H1 (cell line): ENCODE data around the gene GULP1. TPM values are rescaled to one million over a fixed set of nuclear protein-coding genes. Genes with fewer than 3 reads are reported as not detected.

Experiments used
- CTCF ChIA-PET: fragments of 300-600 bp; sonication (Branson Sonifier 250); formaldehyde crosslinking; loops from one replicate; lab custom pipeline; 2021; ENCODE audit not compliant: partially characterized antibody; lab: Charles Lee
- POLR2A ChIA-PET: fragments of 300-600 bp; sonication (Branson Sonifier 250); formaldehyde crosslinking; loops from one replicate; lab custom pipeline; 2021; ENCODE audit warnings: inconsistent platforms; ENCODE audit not compliant: partially characterized antibody; lab: Charles Lee
- DNase-seq, 2 experiments: peaks; one replicate each; pipeline versions ENCODE4 v3.0.0 to v3.0.0-alpha.2; 2010 to 2022; ENCODE audit warnings: low spot score in 2 of 2, low read depth in 1 of 2, mixed read lengths in 1 of 2
- FAIRE-seq: peaks from 2 replicates; lab custom pipeline; 2011; peaks lifted over from hg19 to GRCh38; lab: Jason Lieb, UNC
- H2AFZ ChIP-seq: 2 replicates; pipeline ENCODE4 v1.8.1; 2012; ENCODE audit warnings: low read length, inconsistent platforms
- H2AK5ac ChIP-seq: 2 replicates; pipeline ENCODE4 v1.6.1; 2013; ENCODE audit warnings: low read depth, low read length
- H2BK120ac ChIP-seq: replicated peaks from 2 replicates; pipeline ENCODE3; 2013; ENCODE audit warnings: low read depth, low read length, inconsistent platforms
- H2BK12ac ChIP-seq: 2 replicates; pipeline ENCODE4 v1.6.1; 2013; ENCODE audit warnings: low read depth, low read length
- H2BK15ac ChIP-seq: 2 replicates; pipeline ENCODE4 v1.6.1; 2013; ENCODE audit warnings: low read length
- H2BK20ac ChIP-seq: 2 replicates; pipeline ENCODE4 v1.6.1; 2013; ENCODE audit warnings: low read length
- H2BK5ac ChIP-seq: 2 replicates; pipeline ENCODE4 v1.6.1; 2013; ENCODE audit warnings: low read depth, low read length
- H3K14ac ChIP-seq: 2 replicates; pipeline ENCODE4 v1.6.1; 2013; ENCODE audit warnings: inconsistent platforms; ENCODE audit not compliant: insufficient read length
- H3K18ac ChIP-seq: 2 replicates; pipeline ENCODE4 v1.6.1; 2013; ENCODE audit warnings: low read length; ENCODE audit errors: extremely low read depth
- H3K23ac ChIP-seq: 2 replicates; pipeline ENCODE4 v1.6.1; 2013; ENCODE audit warnings: inconsistent platforms; ENCODE audit not compliant: insufficient read length
- H3K23me2 ChIP-seq: 2 replicates; pipeline ENCODE4 v1.6.1; 2013; ENCODE audit warnings: low read depth, low read length
- H3K27ac ChIP-seq: 2 replicates; pipeline ENCODE4 v1.6.1; 2011; ENCODE audit warnings: low read depth, low read length, inconsistent platforms
- H3K27me3 ChIP-seq, 4 experiments: replicated peaks in 1 of 4; 1 replicate in 1 of 4; 2 replicates in 3 of 4; pipeline versions ENCODE4 v1.6.1 to v1.8.1; 2011 to 2013; ENCODE audit warnings: low read length in 3 of 4, mild to moderate bottlenecking in 3 of 4, inconsistent platforms in 2 of 4, mixed read lengths in 2 of 4, moderate library complexity in 1 of 4; ENCODE audit not compliant: control insufficient read depth in 3 of 4, insufficient read depth in 3 of 4; ENCODE audit errors: extremely low read depth in 1 of 4
- H3K36me3 ChIP-seq, 4 experiments: 2 replicates each; pipeline versions ENCODE4 v1.6.1 to v1.8.1; 2011 to 2013; ENCODE audit warnings: mild to moderate bottlenecking in 4 of 4, low read length in 3 of 4, moderate library complexity in 2 of 4, control low read depth in 1 of 4, inconsistent platforms in 1 of 4; ENCODE audit not compliant: insufficient read depth in 4 of 4, control insufficient read depth in 2 of 4
- H3K4ac ChIP-seq: replicated peaks from 2 replicates; pipeline ENCODE3; 2013; ENCODE audit warnings: low read length, low read depth, mixed read lengths, inconsistent platforms; ENCODE audit not compliant: insufficient read length
- H3K4me1 ChIP-seq, 4 experiments: replicated peaks in 1 of 4; 1 replicate in 1 of 4; 2 replicates in 3 of 4; pipeline versions ENCODE4 v1.6.1 to v1.8.1; 2011 to 2013; ENCODE audit warnings: low read length in 3 of 4, inconsistent platforms in 2 of 4, mixed read lengths in 1 of 4; ENCODE audit not compliant: insufficient read depth in 4 of 4, control insufficient read depth in 3 of 4
- H3K4me2 ChIP-seq, 2 experiments: 2 replicates each; pipeline versions ENCODE4 v1.6.1 to v1.8.1; 2011 to 2013; ENCODE audit warnings: low read depth in 2 of 2, low read length in 2 of 2, control low read depth in 1 of 2, inconsistent platforms in 1 of 2, mild to moderate bottlenecking in 1 of 2; ENCODE audit not compliant: insufficient read depth in 1 of 2
- H3K4me3 ChIP-seq, 4 experiments: fragments of 200-600, 300-600 bp in 1 of 4; sonication (generic), shearing (Covaris generic), sonication (Bioruptor Twin) in 1 of 4; 2 replicates each; pipeline versions ENCODE4 v1.5.1 to v1.8.1; 2011 to 2016; ENCODE audit warnings: low read length in 4 of 4, low read depth in 3 of 4, control low read depth in 2 of 4, inconsistent platforms in 2 of 4, mild to moderate bottlenecking in 2 of 4, mixed read lengths in 1 of 4, moderate library complexity in 1 of 4; ENCODE audit not compliant: insufficient read depth in 2 of 4; ENCODE audit errors: extremely low read depth in 1 of 4
- H3K56ac ChIP-seq: replicated peaks from 2 replicates; pipeline ENCODE3; 2013; ENCODE audit warnings: low read depth, mild to moderate bottlenecking, mixed read lengths, low read length, inconsistent platforms; ENCODE audit not compliant: insufficient read length
- H3K79me1 ChIP-seq: 2 replicates; pipeline ENCODE4 v1.6.1; 2013; ENCODE audit warnings: low read depth, low read length, control low read depth
- H3K79me2 ChIP-seq, 2 experiments: 2 replicates each; pipeline versions ENCODE4 v1.6.1 to v1.8.1; 2012 to 2013; ENCODE audit warnings: low read length in 2 of 2, mild to moderate bottlenecking in 2 of 2, inconsistent platforms in 1 of 2; ENCODE audit not compliant: insufficient read depth in 2 of 2, control insufficient read depth in 1 of 2
- H3K9ac ChIP-seq, 4 experiments: replicated peaks in 1 of 4; 1 replicate in 1 of 4; 2 replicates in 3 of 4; pipeline versions ENCODE4 v1.6.1 to v1.8.1; 2011 to 2013; ENCODE audit warnings: low read depth in 3 of 4, low read length in 3 of 4, control low read depth in 2 of 4, mild to moderate bottlenecking in 2 of 4, moderate library complexity in 2 of 4, inconsistent platforms in 1 of 4; ENCODE audit errors: extremely low read depth in 1 of 4
- H3K9me3 ChIP-seq, 2 experiments: 2 replicates each; pipeline versions ENCODE4 v1.6.1 to v1.8.1; 2012 to 2013; ENCODE audit warnings: mild to moderate bottlenecking in 2 of 2, moderate library complexity in 2 of 2, control low read depth in 1 of 2, inconsistent platforms in 1 of 2, low read depth in 1 of 2, low read length in 1 of 2, mixed read lengths in 1 of 2; ENCODE audit not compliant: insufficient read depth in 2 of 2
- H4K20me1 ChIP-seq, 2 experiments: replicated peaks in 1 of 2; 2 replicates each; pipeline versions ENCODE3 to v1.8.1; 2011 to 2013; ENCODE audit warnings: inconsistent platforms in 2 of 2, low read length in 2 of 2, mild to moderate bottlenecking in 1 of 2; ENCODE audit not compliant: insufficient read depth in 2 of 2, control insufficient read depth in 1 of 2
- H4K5ac ChIP-seq: 2 replicates; pipeline ENCODE4 v1.6.1; 2013; ENCODE audit warnings: low read length, low read depth, mixed read lengths, inconsistent platforms; ENCODE audit not compliant: insufficient read length
- H4K8ac ChIP-seq: 2 replicates; pipeline ENCODE4 v1.8.0; 2013; ENCODE audit warnings: mild to moderate bottlenecking, moderate library complexity, low read length, inconsistent platforms; ENCODE audit not compliant: insufficient read depth; ENCODE audit errors: extremely low read depth
- H4K91ac ChIP-seq: replicated peaks from 2 replicates; pipeline ENCODE3; 2013; ENCODE audit warnings: low read length, mixed read lengths, inconsistent platforms; ENCODE audit not compliant: insufficient read length
- BACH1 ChIP-seq: IDR thresholded peaks from 2 replicates; pipeline ENCODE4 v1.6.1; 2012; ENCODE audit warnings: low read length, improper control_type of control experiment
- BRCA1 ChIP-seq: IDR thresholded peaks from 2 replicates; pipeline ENCODE4 v1.6.1; 2012; ENCODE audit warnings: low read depth, low read length, improper control_type of control experiment
- CTCF ChIP-seq, 3 experiments: IDR thresholded peaks; 1 replicate in 2 of 3; 2 replicates in 1 of 3; pipeline versions ENCODE4 v1.5.1 to v1.6.1; 2011; ENCODE audit warnings: low read length in 3 of 3, mild to moderate bottlenecking in 3 of 3, inconsistent platforms in 2 of 3, low read depth in 1 of 3, moderate library complexity in 1 of 3; ENCODE audit not compliant: insufficient read depth in 1 of 3; ENCODE audit errors: control extremely low read depth in 1 of 3
- EP300 ChIP-seq, 2 experiments: IDR thresholded peaks; 1 replicate in 1 of 2; 2 replicates in 1 of 2; pipeline ENCODE4 v1.6.1; 2011 to 2012; ENCODE audit warnings: low read depth in 2 of 2, low read length in 2 of 2, mild to moderate bottlenecking in 2 of 2, borderline replicate concordance in 1 of 2, inconsistent platforms in 1 of 2, moderate library complexity in 1 of 2
- GTF2F1 ChIP-seq: IDR thresholded peaks from 2 replicates; pipeline ENCODE4 v1.6.1; 2012; ENCODE audit warnings: low read depth, low read length, improper control_type of control experiment, borderline replicate concordance
- POLR2AphosphoS5 ChIP-seq: IDR thresholded peaks from 2 replicates; pipeline ENCODE4 v1.6.1; 2011; ENCODE audit warnings: low read depth, low read length
- RFX5 ChIP-seq: IDR thresholded peaks from 2 replicates; pipeline ENCODE4 v1.6.1; 2011; ENCODE audit warnings: low read depth, low read length, improper control_type of control experiment, borderline replicate concordance
- SP1 ChIP-seq: IDR thresholded peaks from 2 replicates; pipeline ENCODE4 v1.6.1; 2011; ENCODE audit warnings: low read depth, low read length
- SUZ12 ChIP-seq: fragments of 200-600 bp; sonication (generic); IDR thresholded peaks from 2 replicates; pipeline ENCODE4 v1.6.1; 2012; ENCODE audit warnings: mild to moderate bottlenecking, inconsistent platforms, low read length, moderate library complexity, mixed read lengths
- TAF7 ChIP-seq: optimal IDR thresholded peaks from 2 replicates; pipeline ENCODE3; 2011; ENCODE audit warnings: low read depth, mild to moderate bottlenecking, inconsistent platforms, low read length, moderate library complexity, borderline replicate concordance
- polyA plus RNA-seq, 7 experiments: library from polyadenylated mRNA; depleted of rRNA in 3 of 7; stranded (reverse) in 5 of 7; unstranded in 2 of 7; fragments of >200 nt in 5 of 7; fragments of 200-250 nt in 2 of 7; gene quantifications; 1 replicate in 5 of 7; 2 replicates in 1 of 7; 4 replicates in 1 of 7; pipeline versions ENCODE4 v1.2.1 to v1.2.3, GENCODE V29; 2011 to 2013; ENCODE audit warnings: missing spikeins in 2 of 7, mixed read lengths in 2 of 7
- total RNA-seq: library from RNA; stranded (reverse); fragmentation: NEBNext Ultra II Directional; extraction: Animal tissue kit (Norgen Biotek cat#: 25700); gene quantifications from 2 replicates; pipeline ENCODE4 v1.2.1, GENCODE V29; 2021

The GULP1 gene
- total and polyA plus RNA-seq, 2 of the 8 experiments (the other 6 are each of a cell fraction or from before 2014, with no cell fraction given) = 69.7 to 139 TPM

- FAIRE-seq = no peak
Measured at GRCh38 chr2:188403676-188404075, 112.0 kb downstream of the GULP1 start.

More at GRCh38 chr2:188403676-188404075, 112.0 kb downstream of the GULP1 start:
- no peak for DNase-seq
- H3K23ac ChIP-seq = no peak overlapping the region
- ChIA-PET CTCF (interaction anchor here (2.9 kb wide), 1 partner anchor 8 kb away, joined by 13 read pairs; no protein-coding TSS in a partner anchor), POLR2A (no interaction called here)
- H4K8ac ChIP-seq = no peak overlapping the region
- no peak overlapping the region for H2BK20ac ChIP-seq
- 0 out of 2 replicates have a peak, but pooled peaks cover 4% of the 10 kb centered on the region for H3K79me1 ChIP-seq
- no peak overlapping the region for H3K18ac ChIP-seq
- H4K91ac ChIP-seq = no peak overlapping the region
- H2BK12ac ChIP-seq = no peak overlapping the region
- H3K4me3 ChIP-seq = no peak overlapping the region
- no peak overlapping the region for H4K5ac ChIP-seq
- peaks cover 2% of the 10 kb centered on the region; the same call in 1 of the 2 replicates for H3K23me2 ChIP-seq
- no peaks in the 10 kb centered on the region for H3K27me3 ChIP-seq
- no peak overlapping the region for H2BK5ac ChIP-seq
- peaks cover 14% of the 10 kb centered on the region in 2 experiments for H3K9me3 ChIP-seq
- no peak overlapping the region for H2AFZ ChIP-seq
- H3K56ac ChIP-seq = no peak overlapping the region
- peaks cover 0 to 2% of the 10 kb centered on the region in 2 experiments for H4K20me1 ChIP-seq
- peaks cover 0 to 5% (median 0%) of the 10 kb centered on the region in 4 experiments; a peak in 1 of 7 replicates for H3K4me1 ChIP-seq
- H2AK5ac ChIP-seq = no peak overlapping the region
- no peak overlapping the region for H3K9ac ChIP-seq
- H2BK15ac ChIP-seq = no peak overlapping the region
- no peak overlapping the region for H3K27ac ChIP-seq
- no peak overlapping the region for H3K4ac ChIP-seq
- H2BK120ac ChIP-seq = no peak overlapping the region
- H3K14ac ChIP-seq = no peak overlapping the region
- no peak overlapping the region for H3K4me2 ChIP-seq
- TF ChIP-seq CTCF (IDR thresholded peaks at IDR 0.05; ENCODE audit: control extremely low read depth in 1 of 3, insufficient read depth in 1 of 3, low read depth in 1 of 3, low read length in 3 of 3) (no peak), TAF7 (no peak), GTF2F1 (no peak), EP300 (IDR thresholded peaks at IDR 0.05; ENCODE audit: borderline replicate concordance in 1 of 2, low read depth in 2 of 2, low read length in 2 of 2) (no peak), BACH1 (no peak), SP1 (no peak), POLR2AphosphoS5 (no peak), BRCA1 (no peak), RFX5 (no peak), SUZ12 (no peak)
- H3K79me2 ChIP-seq = peaks cover 0 to 59% of the 10 kb centered on the region in 2 experiments; a peak in 2 of 4 replicates
- peaks cover 0 to 3% (median 1%) of the 10 kb centered on the region in 4 experiments; a peak in 2 of 8 replicates for H3K36me3 ChIP-seq
